ACC112 (cell line): ENCODE data around the gene ARHGAP32.

ENCODE experiments used
- H2AFZ ChIP-seq: fragments of 200-600 bp; sonication (generic); one replicate; pipeline ENCODE4 v1.6.0; 2017; ENCODE audit warnings: antibody characterized with exemption, low read length; ENCODE audit not compliant: unreplicated experiment
- H3K27ac ChIP-seq: fragments of 200-600 bp; sonication (generic); 2 replicates; pipeline ENCODE4 v1.5.1; 2014; ENCODE audit warnings: low read depth, mild to moderate bottlenecking, antibody characterized with exemption, low read length, moderate library complexity
- H3K27me3 ChIP-seq: fragments of 200-600 bp; sonication (generic); 2 replicates; pipeline ENCODE4 v1.6.1; 2014; ENCODE audit warnings: mild to moderate bottlenecking, antibody characterized with exemption, low read length, moderate library complexity, mixed read lengths; ENCODE audit not compliant: insufficient read depth
- H3K36me3 ChIP-seq: fragments of 200-600 bp; sonication (generic); 2 replicates; pipeline ENCODE4 v1.6.1; 2016; ENCODE audit warnings: mild to moderate bottlenecking, antibody characterized with exemption, low read length, moderate library complexity, mixed read lengths; ENCODE audit not compliant: insufficient read depth
- H3K4me1 ChIP-seq: fragments of 200-600 bp; sonication (generic); one replicate; pipeline ENCODE4 v1.6.1; 2016; ENCODE audit warnings: low read length, mixed read lengths; ENCODE audit not compliant: insufficient read depth, unreplicated experiment, control insufficient read depth
- H3K4me3 ChIP-seq: fragments of 200-600 bp; sonication (generic); 2 replicates; pipeline ENCODE4 v1.5.1; 2014; ENCODE audit warnings: mild to moderate bottlenecking, low read depth, low read length
- H3K79me2 ChIP-seq: fragments of 200-600 bp; sonication (generic); one replicate; pipeline ENCODE4 v1.6.0; 2016; ENCODE audit warnings: low read length; ENCODE audit not compliant: control insufficient read depth, unreplicated experiment, insufficient read depth

The ARHGAP32 gene

GRCh38 chr11:128942817-128943427, 249.2 kb downstream of the ARHGAP32 start, which contains the start of gene TP53AIP1:
TSS of gene TP53AIP1 (minus strand) at chr11:128942871. CDS start at chr11:128937818, 5,053 bp downstream.
- peaks cover 25% of the 10 kb centered on the region; the same call in 1 of the 2 replicates for H3K27me3 ChIP-seq
- H2AFZ ChIP-seq, result no peak within 1 kb of the TSS
- H3K79me2 ChIP-seq, result no peaks in the 10 kb centered on the region
- H3K4me1 ChIP-seq, result no peaks in the 10 kb centered on the region
- no peak within 1 kb of the TSS for H3K27ac ChIP-seq
- H3K36me3 ChIP-seq, result no peaks in the 10 kb centered on the region
- no peak within 1 kb of the TSS for H3K4me3 ChIP-seq

GRCh38 chr11:128942272-128942612, 249.9 kb downstream of the ARHGAP32 start:
- Histone ChIP-seq H3K27ac (no peak overlapping the region), H3K79me2 (no peaks in the 10 kb centered on the region), H2AFZ (no peak overlapping the region), H3K27me3 (peaks cover 25% of the 10 kb centered on the region; the same call in 1 of the 2 replicates), H3K36me3 (no peaks in the 10 kb centered on the region), H3K4me1 (no peaks in the 10 kb centered on the region), H3K4me3 (no peak overlapping the region)

- H3K79me2 ChIP-seq, result no peaks in the 10 kb centered on the region
- peaks cover 25% of the 10 kb centered on the region; the same call in 1 of the 2 replicates for H3K27me3 ChIP-seq
- H3K4me3 ChIP-seq, result no peak overlapping the region
- H3K27ac ChIP-seq, result no peak overlapping the region
- H3K36me3 ChIP-seq, result no peaks in the 10 kb centered on the region
- H2AFZ ChIP-seq, result no peak overlapping the region
- H3K4me1 ChIP-seq, result no peaks in the 10 kb centered on the region
These were observed 250.4 kb downstream of the ARHGAP32 start for GRCh38 chr11:128941573-128942271.

DNA sequence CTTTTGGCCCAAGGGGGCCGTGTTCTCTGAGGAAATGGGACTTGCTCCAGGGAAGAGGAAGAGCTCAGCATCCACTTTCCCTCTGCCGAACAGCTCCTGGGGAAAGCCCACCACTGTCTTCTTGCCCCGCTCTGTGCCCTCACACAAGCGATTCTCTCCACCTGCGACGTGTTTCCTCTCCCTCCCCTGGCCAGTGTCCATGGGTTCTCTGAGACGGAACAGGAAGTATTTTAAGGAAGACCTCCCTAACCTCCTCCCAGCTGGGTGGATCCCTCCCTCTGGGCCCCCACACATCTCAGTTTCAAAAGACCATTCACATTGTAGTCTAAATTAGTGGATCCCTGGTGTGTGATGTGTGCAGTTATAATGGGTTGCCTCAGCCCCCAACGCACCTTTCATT, 251.0 kb downstream of the ARHGAP32 start:
- H2AFZ ChIP-seq, result no peak overlapping the region

DNA sequence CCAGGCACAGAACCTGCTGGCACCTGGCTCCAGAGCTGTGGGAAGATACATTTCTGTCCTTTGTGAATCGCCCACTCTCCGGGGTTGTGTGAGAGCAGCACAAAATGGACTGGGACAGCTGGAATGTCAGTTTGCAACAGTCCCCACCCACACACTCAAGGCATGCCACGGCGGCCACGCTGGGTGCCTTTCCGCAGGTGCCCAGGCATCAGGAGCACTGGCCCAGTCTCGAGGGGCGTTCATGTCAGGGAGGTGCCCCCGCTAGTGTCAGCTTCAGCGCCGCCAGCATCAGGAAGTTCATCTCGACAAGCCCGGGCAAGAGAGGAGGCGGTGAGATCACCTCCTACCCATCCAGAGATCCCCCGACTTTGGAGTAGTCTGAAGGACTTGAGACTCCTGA, 251.5 kb downstream of the ARHGAP32 start:
- no peak overlapping the region for H2AFZ ChIP-seq
- H3K27me3 ChIP-seq, result peaks cover 25% of the 10 kb centered on the region; the same call in 1 of the 2 replicates
- no peaks in the 10 kb centered on the region for H3K36me3 ChIP-seq
- no peak overlapping the region for H3K27ac ChIP-seq
- H3K4me3 ChIP-seq, result no peak overlapping the region
- H3K79me2 ChIP-seq, result no peaks in the 10 kb centered on the region
- no peaks in the 10 kb centered on the region for H3K4me1 ChIP-seq

More for the DNA sequence above, 251.0 kb downstream of the ARHGAP32 start:
- H3K4me1 ChIP-seq, result no peaks in the 10 kb centered on the region
- H3K4me3 ChIP-seq, result no peak overlapping the region
- no peak overlapping the region for H3K27ac ChIP-seq
- peaks cover 25% of the 10 kb centered on the region; the same call in 1 of the 2 replicates for H3K27me3 ChIP-seq
- no peaks in the 10 kb centered on the region for H3K79me2 ChIP-seq
- no peaks in the 10 kb centered on the region for H3K36me3 ChIP-seq

DNA sequence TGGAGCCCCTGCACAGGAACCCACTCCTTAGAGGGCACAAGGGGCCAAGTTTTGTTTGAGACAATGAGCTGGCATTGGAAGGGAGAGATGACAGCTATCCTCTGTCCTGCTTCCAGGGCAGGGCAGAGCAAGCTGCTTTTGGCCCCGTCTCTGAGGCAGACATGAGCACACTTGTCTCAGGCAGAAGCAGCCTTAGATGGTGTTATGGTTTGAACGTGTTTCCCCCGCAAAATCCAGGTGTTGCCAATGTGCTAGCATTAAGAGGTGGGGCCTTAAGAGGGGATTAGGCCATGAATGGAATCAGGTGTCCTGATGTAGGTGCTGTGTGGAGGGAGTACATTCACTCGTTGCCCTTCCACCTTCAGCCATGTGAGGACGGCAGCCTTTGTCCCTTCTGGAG, 252.0 kb downstream of the ARHGAP32 start:
- H2AFZ ChIP-seq, result no peak overlapping the region
- H3K27me3 ChIP-seq, result peaks cover 25% of the 10 kb centered on the region; the same call in 1 of the 2 replicates
- H3K36me3 ChIP-seq, result no peaks in the 10 kb centered on the region
- H3K4me3 ChIP-seq, result no peak overlapping the region
- no peaks in the 10 kb centered on the region for H3K79me2 ChIP-seq
- no peak overlapping the region for H3K27ac ChIP-seq
- H3K4me1 ChIP-seq, result no peaks in the 10 kb centered on the region

DNA sequence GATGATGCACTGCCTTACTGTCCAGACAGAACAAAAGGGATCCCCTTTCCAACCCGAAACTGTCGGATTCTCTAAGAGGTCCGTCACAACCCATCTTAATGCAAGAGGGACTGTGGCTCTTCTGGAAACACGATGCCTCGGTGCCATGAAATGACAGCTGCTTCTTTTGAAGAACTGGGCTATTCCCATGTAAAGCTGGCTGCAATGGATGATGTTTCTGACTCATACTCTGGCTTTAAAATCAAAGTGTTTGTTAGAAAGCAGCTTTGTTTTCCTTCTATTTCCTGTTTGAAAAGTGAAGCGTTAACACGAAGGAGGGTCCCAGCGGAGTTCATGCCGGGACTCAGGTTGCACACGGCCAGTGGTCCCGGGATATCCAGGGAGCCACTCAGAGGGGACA, 252.5 kb downstream of the ARHGAP32 start:
- Histone ChIP-seq H3K27ac (no peak overlapping the region), H3K4me1 (no peaks in the 10 kb centered on the region), H3K79me2 (no peaks in the 10 kb centered on the region), H3K27me3 (peaks cover 25% of the 10 kb centered on the region; the same call in 1 of the 2 replicates), H2AFZ (no peak overlapping the region), H3K4me3 (no peak overlapping the region), H3K36me3 (no peaks in the 10 kb centered on the region)

DNA sequence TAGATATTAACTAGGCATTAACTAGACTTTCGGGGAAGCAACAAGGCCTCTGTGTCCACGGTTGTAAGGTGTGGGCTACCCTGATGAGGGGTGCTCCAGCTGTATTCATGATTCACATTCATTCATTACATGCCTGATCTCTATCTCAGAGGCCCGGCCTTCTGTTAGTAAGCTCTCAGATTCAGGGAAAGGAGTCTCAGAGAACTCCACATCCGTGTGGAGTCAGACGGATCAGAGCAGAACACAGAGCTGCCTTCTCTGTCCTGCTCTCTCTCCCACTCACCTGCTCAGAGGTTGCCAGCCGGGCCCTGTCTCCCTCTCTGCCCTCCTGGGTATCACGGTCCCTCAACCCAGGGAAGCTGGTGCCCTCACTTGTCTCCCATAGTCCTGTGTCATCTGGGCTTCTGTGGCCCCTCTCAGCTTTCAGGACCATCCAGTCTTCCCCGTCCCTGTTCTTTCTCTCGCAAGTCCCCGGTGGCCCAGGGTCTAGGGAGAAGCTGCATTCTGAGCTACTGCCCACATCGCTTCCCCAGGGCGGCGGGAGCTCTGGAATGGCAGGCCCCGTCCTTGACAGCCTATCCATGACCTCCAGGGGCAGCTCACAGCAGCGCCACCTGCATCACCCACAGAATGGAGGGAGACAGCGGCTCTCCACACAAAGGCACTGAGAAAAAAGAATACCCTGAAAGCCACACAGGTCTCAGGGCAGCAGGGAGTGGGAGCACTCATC, 253.8 kb downstream of the ARHGAP32 start:
- Histone ChIP-seq H3K4me1 (no peaks in the 10 kb centered on the region), H3K79me2 (no peaks in the 10 kb centered on the region), H3K27ac (no peak overlapping the region), H2AFZ (no peak overlapping the region), H3K36me3 (no peaks in the 10 kb centered on the region), H3K27me3 (peaks cover 30% of the 10 kb centered on the region; the same call in 1 of the 2 replicates), H3K4me3 (no peak overlapping the region)

DNA sequence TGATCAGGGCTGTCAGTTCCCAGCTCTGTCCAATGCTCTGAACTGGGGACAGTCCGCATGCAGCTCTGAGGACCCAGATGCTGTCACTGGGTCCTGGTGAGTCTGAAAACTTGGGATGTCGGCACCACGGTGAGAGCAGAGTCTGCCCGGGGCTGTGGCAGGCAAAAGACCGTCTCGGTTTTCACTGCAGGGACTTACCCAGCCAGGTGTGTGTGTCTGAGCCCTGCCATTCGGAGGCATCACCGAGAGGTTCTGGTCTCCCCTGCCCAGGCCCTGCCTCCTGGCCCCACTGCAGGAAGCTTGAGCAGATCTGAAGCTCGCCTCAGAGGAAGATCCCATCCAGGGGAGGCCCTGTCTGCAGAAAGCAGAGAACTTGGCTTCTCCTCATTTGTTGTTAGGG, 254.6 kb downstream of the ARHGAP32 start:
- no peak overlapping the region for H3K27ac ChIP-seq
- no peak overlapping the region for H3K4me3 ChIP-seq
- H3K36me3 ChIP-seq, result no peaks in the 10 kb centered on the region
- H2AFZ ChIP-seq, result no peak overlapping the region
- H3K27me3 ChIP-seq, result peaks cover 30% of the 10 kb centered on the region; the same call in 1 of the 2 replicates
- H3K79me2 ChIP-seq, result no peaks in the 10 kb centered on the region
- H3K4me1 ChIP-seq, result no peaks in the 10 kb centered on the region

GRCh38 chr11:128936606-128937251, 255.4 kb downstream of the ARHGAP32 start:
- no peak overlapping the region for H3K4me3 ChIP-seq
- H3K27ac ChIP-seq, result no peak overlapping the region
- no peaks in the 10 kb centered on the region for H3K79me2 ChIP-seq
- peaks cover 30% of the 10 kb centered on the region; the same call in 1 of the 2 replicates for H3K27me3 ChIP-seq
- no peaks in the 10 kb centered on the region for H3K36me3 ChIP-seq
- no peak overlapping the region for H2AFZ ChIP-seq
- H3K4me1 ChIP-seq, result no peaks in the 10 kb centered on the region
